Measurements from ENCODE around the gene FCRL5.

Gene FCRL5

GRCh38 chr1:157575744-157576143 is 23.4 kb upstream of the FCRL5 start:
- DNase-seq (ENCODE audit: low read depth in 1 of 2, low spot score in 1 of 2) = no peak
- H3K27ac ChIP-seq (replicated peaks) = no peak overlapping the region
- H3K27me3 ChIP-seq (ENCODE audit: insufficient read depth, poor library complexity, severe bottlenecking) = no peaks in the 10 kb centered on the region
- no peak overlapping the region for H3K4me3 ChIP-seq (replicated peaks; ENCODE audit: insufficient read depth, low read length)
- TF ChIP-seq CTCF (IDR thresholded peaks at IDR 0.05; ENCODE audit: insufficient read depth, low read length) = no peak
- TF ChIP-seq GABPA (IDR thresholded peaks at IDR 0.05; ENCODE audit: low read depth) = no peak
- no peak for TF ChIP-seq SPI1 (IDR thresholded peaks at IDR 0.05; ENCODE audit: borderline replicate concordance, low read depth)
- no peak for TF ChIP-seq POLR2AphosphoS5 (IDR thresholded peaks at IDR 0.05; ENCODE audit: low read depth)
- no peak for TF ChIP-seq REST (IDR thresholded peaks at IDR 0.05; ENCODE audit: insufficient replicate concordance, low read depth)

- Histone ChIP-seq H3K4me3 (replicated peaks; ENCODE audit: insufficient read depth, low read length) (no peak overlapping the region), H3K27ac (replicated peaks) (no peak overlapping the region), H3K27me3 (ENCODE audit: insufficient read depth, poor library complexity, severe bottlenecking) (no peaks in the 10 kb centered on the region)
- DNase-seq (ENCODE audit: low read depth in 1 of 2, low spot score in 1 of 2) = no peak
- TF ChIP-seq POLR2AphosphoS5 (IDR thresholded peaks at IDR 0.05; ENCODE audit: low read depth) = no peak
- no peak for TF ChIP-seq GABPA (IDR thresholded peaks at IDR 0.05; ENCODE audit: low read depth)
- no peak for TF ChIP-seq SPI1 (IDR thresholded peaks at IDR 0.05; ENCODE audit: borderline replicate concordance, low read depth)
- TF ChIP-seq REST (IDR thresholded peaks at IDR 0.05; ENCODE audit: insufficient replicate concordance, low read depth) = no peak
- TF ChIP-seq CTCF (IDR thresholded peaks at IDR 0.05; ENCODE audit: insufficient read depth, low read length) = no peak
These were observed 22.5 kb upstream of the FCRL5 start for GRCh38 chr1:157574836-157575235.

GRCh38 chr1:157566484-157567300 is 14.4 kb upstream of the FCRL5 start:
- Histone ChIP-seq H3K27me3 (ENCODE audit: insufficient read depth, poor library complexity, severe bottlenecking) (no peaks in the 10 kb centered on the region), H3K27ac (replicated peaks) (peak overlapping the region; percentile 55), H3K4me3 (replicated peaks; ENCODE audit: insufficient read depth, low read length) (no peak overlapping the region)
- peak; percentile 48; the same call in 1 of the 2 replicates for TF ChIP-seq SPI1 (IDR thresholded peaks at IDR 0.05; ENCODE audit: borderline replicate concordance, low read depth)
- no peak for TF ChIP-seq CTCF (IDR thresholded peaks at IDR 0.05; ENCODE audit: insufficient read depth, low read length)
- DNase-seq (ENCODE audit: low read depth in 1 of 2, low spot score in 1 of 2) = peak; percentile 14 to 70

All from HL-60 (cell line).